DND-41 (cell line): ENCODE measurements around the gene MCOLN1.

ENCODE experiments used
- CTCF ChIP-seq: IDR thresholded peaks from 2 replicates; pipeline ENCODE4 v1.5.1; 2012; ENCODE audit warnings: borderline replicate concordance, low read length, moderate library complexity, mild to moderate bottlenecking; ENCODE audit not compliant: poor library complexity, severe bottlenecking; ENCODE audit errors: extremely low read depth
- EZH2 ChIP-seq: IDR thresholded peaks from 3 replicates; pipeline ENCODE4 v1.6.1; 2012; ENCODE audit warnings: borderline replicate concordance, low read depth, mild to moderate bottlenecking, moderate library complexity, low read length, inconsistent platforms; ENCODE audit not compliant: severe bottlenecking

GRCh38 chr19:7497292-7497691 lies 25.1 kb upstream of the MCOLN1 start:
- peak; percentile 48 for TF ChIP-seq CTCF
- no peak for TF ChIP-seq EZH2
